HG02938 (cell line): ENCODE measurements around the gene GNAS-AS1.

Source experiments
- ATAC-seq: cut with Tn5 transposase; IDR thresholded peaks from one replicate; pipeline ENCODE4 v1.9.1; 2021; ENCODE audit warnings: mild to moderate bottlenecking, moderate library complexity; ENCODE audit not compliant: unreplicated experiment

Gene GNAS-AS1

DNA sequence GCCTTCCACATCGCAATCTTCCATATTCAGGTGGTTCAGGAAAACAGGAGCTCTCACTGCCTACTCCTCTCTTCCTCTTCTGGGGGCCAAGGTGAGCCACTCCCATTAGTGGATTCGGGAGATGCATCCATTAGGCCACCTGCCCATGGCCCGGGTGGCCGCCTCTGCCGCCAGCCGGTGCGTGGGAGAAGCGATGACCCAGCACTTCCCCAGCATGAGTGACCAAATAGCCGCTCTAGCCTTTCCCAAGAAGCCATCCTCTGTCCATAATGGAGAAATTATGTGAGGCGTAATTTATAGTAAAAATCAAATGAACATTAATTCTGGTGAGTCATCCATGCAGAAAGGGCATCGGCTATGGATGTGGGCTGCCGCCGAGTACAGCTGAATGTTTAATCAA is 39.4 kb downstream of the GNAS-AS1 start:
- no peak for ATAC-seq

DNA sequence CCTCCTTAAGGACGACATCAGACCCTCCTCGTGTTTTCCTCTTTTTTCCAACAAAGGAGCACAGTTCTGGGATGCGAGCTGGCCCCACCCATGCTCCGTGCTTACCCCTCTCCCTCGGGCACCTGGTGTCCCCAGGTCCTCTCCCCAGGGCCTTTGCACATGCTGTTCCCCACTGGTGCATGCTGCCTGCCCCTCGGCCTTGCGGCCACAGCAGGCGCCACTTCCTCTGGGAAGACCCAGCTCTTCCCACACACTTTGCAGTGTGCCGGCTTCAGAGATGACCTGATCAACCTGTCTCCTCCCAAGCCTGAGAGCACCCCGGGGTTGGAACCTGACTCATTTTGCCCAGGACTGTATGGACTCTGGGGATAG is 39.8 kb downstream of the GNAS-AS1 start:
- no peak for ATAC-seq

DNA sequence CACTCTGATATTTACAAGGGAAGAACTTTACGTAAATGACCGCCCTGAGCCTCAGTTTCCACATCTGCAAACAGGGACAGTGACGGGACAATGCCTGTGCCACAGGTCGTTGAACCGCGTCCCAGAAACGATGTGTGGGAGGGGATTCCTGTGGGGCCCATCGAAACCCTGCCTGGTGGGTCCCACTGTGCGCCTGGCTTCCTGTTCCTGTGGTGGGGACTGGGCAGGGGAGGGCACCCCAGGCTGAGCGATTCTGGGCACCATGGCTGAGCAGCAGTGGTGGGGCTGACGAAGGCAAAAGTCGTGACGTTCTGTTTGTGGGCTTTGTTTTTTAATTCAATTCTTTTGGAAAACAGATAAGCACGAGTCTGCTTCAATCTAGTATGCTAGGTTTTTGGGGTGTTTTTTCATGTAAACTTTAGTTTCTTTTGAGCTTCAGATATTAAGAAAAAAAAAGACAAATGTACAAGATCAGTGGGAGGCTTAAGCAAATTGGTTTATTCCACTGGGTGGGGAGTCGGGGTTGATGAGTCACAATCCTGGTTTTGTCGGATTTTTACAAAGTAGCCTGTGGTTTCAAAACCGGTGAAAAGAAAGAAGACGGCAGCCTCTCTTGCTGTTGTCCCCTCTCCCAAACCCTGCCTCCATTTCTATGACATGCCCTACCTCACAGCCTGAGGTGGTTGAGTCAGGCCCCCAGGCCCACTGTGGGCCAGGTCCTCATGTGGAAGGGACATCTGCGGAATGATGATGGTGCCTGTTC is 40.4 kb downstream of the GNAS-AS1 start:
- ATAC-seq: no peak

DNA sequence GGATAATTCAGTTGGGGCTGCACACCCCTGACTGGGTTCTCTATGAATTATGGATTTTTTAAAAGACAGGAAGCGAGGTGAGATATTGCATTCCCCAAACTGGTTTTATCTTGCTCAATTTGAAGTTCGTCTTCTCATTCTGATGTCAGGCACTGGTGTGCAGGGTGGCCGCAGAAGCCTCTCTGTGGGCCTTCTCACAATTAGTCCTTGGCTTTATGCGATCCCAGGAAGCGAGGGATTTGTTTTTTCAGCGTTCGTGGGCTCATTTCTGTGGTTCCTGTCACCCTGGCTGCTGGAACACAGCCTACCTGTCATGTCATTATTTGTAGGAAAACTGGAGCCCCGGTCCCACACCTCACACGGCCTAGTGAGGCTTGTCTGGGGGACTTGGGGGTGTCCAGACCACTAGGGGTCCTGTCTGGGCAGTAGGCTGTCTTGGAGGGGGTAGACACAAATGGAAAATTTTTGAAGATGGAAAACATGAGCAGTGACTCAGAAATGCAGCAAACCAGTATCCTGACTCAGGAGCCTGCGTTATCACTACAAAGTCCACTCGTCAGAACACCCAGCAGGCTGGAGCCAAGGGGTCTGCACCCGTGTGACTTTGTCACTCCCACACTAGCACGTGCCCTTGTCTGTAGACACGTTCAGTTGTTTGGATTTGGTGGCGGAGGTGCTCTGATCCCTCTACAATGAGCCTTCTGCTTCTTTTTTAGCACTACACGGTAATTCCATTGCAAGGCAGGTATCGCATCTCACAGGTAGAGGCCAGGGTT is 42.2 kb downstream of the GNAS-AS1 start:
- ATAC-seq: no peak

DNA sequence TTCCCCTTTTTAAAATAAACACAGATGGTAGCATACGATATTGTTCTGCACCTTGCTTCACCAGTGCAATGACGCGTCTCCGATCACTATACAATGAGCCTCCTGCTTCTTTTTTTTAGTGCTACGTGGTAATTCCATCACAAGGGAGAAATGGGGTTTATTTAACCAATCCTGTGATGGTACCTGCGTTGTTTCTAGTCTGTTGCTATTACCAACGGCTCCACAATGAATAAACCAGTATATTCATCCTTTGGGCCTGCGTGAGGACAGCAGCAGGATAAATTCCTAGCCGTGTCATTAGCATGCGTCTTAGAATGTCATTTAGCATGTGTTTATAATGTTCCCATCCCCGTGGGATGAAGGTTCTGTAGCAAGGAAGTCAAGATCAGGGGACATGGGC is 42.9 kb downstream of the GNAS-AS1 start:
- no peak for ATAC-seq

DNA sequence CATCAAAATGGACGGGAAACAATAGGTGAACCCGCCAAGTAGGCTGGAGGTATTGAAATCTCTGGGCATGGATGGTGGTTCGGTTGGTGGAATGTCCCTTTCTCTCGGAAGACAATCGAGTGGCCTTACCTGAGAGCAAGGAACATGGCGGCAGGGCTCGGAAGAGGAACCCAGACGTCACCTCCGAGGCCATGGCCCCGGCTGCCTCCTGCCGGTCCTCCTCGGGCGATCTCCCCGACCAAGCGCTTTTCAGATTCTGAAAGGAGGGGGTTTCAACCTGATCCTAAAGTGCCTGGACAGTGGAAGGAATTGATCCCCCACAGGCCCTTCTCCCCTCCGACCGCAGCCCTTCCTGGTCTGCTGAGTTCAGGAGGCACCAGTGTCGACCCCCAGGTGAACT is 47.2 kb downstream of the GNAS-AS1 start:
- ATAC-seq: no peak

DNA sequence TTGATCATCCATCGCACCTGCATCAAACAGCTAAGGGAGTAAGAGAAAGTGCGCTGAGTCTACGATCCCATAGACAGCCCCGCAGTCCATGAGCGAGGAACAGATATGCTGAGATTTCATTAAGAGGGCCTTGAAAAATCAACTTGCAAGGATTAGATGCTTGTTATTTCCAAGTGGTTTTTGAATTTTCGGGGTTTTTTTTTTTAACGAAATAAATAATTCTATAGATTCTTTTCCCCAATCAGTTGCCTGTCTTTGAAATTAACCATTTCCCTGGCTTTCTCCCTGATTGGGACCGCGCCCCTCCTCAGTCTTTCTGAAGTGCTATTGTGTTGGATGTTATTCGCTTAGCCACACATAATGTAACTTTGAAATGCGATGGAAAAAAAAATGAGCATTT is 48.6 kb downstream of the GNAS-AS1 start:
- ATAC-seq: no peak

DNA sequence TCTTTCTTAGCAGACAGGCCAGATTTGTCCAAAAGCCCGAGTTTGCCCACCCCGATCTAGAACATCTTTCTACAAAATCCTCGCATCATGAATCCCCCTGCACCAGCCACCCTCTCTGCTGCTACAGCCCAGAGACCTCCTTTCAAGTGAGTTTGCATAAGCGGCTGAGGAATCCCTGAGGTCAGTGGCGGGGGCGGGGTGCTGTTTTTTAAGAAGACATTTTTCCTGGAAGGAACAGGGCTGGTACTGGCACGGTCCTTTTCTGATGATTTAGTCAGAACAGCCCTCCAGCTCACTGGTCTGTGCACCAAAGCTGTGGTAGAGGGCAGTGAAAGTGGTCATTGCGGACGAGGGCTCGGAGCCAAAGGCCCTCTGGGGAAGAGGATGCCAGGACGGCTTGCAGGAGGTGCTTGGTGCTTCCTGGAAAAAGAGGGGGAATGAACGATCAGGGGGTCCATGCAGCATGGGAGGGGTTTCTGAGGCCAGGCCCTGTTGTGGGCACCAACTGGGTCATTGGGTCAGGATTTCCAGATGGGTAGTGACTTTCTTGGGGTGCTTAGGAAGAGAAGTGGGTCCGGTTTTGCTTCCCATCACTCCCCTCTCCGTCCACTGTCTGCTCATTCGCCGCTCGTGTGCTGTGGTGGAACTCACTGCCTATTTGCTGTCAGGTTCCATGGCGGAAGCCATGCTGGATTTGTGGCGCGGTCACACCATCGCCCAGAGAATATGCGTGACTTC is 50.4 kb downstream of the GNAS-AS1 start:
- no peak for ATAC-seq

DNA sequence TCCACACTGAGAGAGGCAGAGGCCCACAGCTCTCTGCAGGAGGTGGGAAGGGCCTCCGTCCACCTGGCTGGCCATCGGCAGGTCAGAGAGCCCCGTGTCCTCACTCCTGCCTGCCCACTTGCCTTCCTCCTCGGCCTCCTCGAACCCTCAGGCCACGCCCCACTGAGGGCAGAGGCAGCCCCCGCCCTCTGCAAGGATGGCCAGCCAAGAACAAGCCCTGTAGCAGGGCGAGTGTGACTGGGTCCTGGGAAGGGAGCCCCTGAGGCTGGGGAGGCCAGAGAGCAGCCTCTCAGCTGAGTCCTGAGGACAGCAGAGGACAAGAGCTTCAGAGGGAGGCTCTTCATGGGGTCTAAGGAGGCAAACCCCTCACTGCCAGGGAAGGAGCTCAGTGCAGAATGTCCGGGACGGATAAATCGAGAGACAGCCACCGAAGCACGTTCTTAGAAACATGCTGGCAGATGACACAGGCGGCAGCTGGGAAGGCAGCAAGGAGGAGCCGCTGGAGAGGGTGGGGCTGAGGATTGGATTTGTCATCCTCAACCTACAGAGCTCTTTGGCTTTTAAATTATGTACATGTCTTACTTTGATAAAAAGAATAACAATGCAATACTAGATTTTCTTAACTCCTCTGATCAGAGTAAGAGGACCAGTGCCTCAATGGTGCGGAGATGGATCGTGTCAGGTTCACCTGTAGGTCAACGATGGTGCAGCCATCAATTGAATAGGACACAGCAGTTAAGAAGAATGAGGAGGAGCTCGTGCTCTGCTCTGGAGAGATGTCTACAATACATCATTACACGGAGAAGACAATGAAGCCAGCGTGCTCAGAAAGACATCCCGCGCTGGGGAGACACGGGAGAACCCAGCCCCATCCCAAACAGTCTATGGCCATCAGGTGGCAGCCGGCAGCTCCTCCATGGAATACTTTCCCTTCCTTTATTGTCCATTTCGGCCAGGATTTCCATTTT is 53.0 kb downstream of the GNAS-AS1 start:
- no peak for ATAC-seq

DNA sequence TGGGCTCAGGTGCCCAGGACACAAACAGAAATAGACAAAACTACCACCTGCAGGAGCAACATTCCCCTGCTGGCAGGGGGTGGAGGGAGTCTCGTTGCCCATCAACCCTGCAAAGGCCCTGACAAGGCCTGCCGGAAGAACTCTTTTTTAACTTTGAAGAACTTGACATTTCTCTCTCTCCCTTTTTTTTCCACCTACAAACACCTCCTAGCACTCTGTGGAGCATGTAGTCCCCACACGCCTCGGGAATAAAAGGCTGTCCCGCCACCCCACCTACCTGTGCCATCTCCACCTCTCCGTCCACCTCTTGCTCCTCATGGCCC is 54.8 kb downstream of the GNAS-AS1 start:
- ATAC-seq: no peak

DNA sequence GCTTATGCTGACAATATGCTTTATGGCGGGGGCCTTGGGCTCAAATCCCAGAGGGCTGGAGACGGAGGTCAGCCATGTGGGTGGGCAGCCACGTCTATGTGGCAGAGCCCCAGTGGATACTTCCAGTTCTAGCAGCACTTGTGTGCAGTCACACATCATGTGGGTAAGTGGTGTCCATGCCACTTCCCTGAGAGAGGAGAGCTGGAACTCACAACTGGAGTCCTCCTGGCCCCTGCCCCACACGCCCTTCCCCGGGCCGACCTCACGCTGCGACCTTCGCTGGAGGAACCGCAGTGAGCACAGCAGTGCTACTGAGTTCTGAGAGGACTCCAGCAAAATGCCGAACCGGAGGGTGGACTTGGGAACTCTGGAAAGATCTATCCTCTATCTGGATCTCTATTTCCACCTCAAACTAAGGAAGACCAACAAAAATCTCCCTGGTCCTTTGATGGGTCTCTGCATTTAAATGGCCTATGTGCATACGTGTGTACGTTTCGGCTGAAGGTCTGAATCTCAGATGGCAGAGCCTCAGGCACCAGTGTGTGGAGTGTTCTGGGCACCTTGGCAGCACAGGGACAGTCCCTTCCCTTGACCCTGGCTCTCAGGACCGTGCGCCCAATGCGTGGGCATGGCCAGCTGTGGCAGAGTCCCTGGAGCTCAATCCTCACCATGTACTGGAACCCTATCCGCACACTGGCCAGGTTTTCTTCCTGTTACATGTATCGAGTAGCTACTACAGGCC is 55.4 kb downstream of the GNAS-AS1 start:
- no peak for ATAC-seq

DNA sequence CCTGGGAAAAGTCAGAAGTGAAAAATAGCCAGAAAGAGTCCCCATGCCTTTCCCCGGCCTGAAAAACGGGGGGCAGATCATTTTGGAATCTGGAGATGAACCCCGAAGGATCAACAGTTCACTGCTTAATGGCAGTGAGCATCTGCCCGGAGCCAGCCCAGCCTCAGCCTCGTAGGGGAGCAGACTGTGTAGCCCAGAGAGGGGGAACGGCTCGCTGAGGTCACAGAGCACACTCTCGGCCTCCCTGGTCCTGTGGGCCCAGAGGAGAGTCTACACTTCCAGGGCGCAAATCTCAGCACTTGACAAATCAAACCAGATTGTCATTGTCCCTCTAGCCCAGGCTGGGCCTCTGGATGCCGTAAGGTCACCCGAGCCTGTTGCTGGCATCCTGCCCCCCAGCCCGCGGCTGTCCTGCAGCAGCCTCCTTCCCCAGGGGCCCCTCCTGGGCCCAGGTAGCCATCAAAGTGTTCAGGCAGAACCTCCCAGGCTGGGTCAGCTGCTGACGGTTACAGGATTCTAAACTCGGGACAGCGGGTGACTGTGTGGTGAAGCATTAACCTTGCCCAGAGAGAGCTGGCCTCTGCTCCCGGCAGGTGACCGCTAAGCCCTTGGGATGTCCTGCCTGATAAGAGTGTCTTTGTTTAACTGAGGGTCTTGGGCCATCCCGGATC is 56.1 kb downstream of the GNAS-AS1 start:
- ATAC-seq: no peak

DNA sequence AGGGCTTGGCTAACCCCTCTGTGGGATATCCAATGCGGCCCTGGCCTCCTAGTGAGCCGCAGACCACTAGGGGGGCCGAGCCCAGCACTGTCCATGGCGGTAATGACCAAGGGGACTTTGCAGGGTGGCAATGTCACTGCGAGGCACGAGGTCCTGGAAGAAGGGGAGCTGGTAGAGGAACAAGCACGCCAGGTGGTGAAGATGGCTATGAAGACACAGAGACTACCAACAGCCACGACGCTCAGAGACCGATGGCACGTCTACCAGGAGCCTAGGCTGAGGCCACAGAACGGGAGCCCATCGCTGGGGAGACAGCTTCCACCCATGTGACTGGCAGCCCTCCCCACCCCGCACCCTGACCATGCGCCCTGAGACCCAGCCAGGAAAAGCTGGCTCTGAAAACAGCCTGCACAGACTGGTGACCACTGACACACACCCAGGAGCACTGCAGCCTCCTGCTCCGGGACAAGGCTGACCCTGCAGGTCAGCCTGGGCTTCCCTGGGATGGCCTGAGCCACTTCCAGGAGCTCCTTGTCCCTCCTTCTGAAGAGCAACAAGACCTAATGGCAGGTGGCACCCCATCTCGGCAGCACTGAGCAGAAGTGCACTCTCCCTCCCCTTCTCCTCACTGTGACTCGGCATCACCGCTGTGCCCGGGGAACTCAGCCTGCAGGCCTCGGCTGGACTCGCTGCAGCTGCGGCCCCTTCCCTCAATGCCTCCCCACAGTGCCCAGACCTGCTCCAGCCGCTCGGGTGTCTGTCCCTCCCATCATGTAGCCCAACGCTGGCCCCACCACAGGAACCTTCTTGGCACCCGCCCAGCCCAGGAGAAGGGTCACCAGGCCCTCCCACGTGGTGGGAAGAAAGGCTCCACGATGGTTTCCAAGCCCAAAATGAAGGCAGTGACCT is 56.9 kb downstream of the GNAS-AS1 start:
- no peak for ATAC-seq

DNA sequence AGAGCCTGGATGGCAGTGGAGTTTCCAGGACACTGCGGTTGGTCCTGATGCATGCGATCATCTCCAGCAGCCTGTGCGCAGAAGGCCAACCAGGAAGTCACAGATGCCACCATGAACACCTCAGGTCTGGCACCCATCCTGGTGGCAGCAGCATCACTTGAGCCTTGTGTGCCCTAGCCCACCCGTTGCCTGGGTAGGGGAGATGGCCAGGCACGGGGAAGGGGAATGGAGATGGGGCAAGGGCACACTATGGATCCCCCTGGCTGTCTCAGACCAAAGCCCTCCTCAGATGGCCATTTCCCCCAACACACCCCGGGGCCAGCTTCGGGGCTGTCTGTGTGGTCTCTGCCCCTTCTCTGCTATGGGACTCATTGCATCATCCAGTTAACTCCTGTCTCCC is 58.3 kb downstream of the GNAS-AS1 start:
- no peak for ATAC-seq

DNA sequence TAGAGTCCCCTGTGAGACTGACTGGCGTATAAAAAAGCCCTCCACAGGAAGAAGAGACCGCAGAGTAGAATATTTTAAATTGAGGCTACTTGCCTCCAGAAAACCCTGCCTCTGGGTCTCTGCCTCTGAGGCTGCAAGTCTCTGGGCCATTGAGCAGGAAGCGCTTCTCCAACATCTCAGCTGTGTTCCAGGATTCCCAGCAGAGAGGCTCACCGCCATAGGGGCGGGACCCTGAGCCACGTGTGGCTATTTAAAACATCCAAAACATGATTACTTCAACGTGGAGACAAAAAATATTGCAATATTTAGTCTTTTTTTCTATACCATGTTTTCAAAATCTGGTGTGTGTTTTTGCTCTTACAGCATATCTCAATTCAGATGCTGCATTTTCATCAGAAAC is 59.4 kb downstream of the GNAS-AS1 start:
- no peak for ATAC-seq

DNA sequence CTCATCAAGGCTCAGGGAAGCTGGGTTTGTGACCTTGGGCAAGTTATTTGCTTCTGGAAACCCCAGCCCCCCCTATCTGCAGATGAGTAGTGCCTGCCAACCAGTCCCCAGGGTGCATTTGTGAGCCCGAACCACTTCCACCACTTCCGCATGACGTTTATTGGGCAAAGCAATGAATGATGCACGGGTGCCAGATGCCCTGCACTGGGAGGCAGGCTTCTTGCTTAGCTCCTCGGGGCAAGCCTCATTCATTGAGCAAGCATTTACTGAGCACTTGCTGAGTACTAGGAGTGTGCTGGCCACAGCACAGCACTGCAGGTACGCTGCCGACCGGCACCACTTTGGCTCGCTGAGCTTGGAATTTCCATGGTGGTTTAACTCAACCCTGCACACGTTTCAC is 60.2 kb downstream of the GNAS-AS1 start:
- ATAC-seq: no peak

DNA sequence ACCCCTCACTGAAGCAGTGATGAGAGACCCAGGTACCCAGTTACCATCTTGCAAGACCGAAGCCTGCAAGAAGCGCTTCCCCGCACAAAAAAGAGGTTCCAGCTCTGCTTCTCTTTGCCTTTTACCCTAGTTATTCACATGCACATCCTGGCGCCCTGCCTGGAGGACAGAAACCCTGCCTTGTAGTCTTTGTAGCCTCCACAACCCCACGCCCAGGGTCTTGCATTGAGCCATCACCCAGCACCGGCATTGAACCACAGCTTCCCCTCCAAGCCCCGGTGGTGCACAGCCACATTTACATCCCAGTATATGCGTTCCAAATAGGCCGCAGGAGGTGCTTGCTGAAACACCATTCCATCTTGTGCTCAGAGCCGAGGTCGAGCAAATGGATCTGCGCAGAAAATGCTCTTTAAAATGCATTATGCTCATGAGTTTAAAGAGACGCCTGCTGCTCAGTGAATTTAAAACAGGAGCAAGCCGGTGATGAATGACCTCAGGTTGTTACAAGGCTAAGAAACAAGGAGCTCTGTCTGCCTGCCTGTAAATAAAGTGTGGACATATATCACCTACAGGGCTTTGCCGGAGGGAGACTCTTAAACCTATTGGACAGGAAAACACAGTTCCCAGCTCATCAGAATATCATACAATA is 61.7 kb downstream of the GNAS-AS1 start:
- ATAC-seq: no peak
